Mononuclear cell (primary cell): Measurements from ENCODE around the gene HMGN3. TPM values are rescaled to one million over a fixed set of nuclear protein-coding genes. Genes with fewer than 3 reads are reported as not detected.

ENCODE experiments used
- H3K27me3 ChIP-seq: 2 replicates; pipeline ENCODE4 v1.6.0; 2011; ENCODE audit warnings: low read length, control low read depth; ENCODE audit not compliant: insufficient read depth
- H3K4me1 ChIP-seq: 2 replicates; pipeline ENCODE4 v1.5.1; 2011; ENCODE audit warnings: mild to moderate bottlenecking, low read length, control low read depth; ENCODE audit not compliant: insufficient read depth
- H3K4me3 ChIP-seq: 2 replicates; pipeline ENCODE4 v1.5.1; 2011; ENCODE audit warnings: mild to moderate bottlenecking, low read length, moderate library complexity
- H3K9me3 ChIP-seq: 2 replicates; pipeline ENCODE4 v1.5.1; 2011; ENCODE audit warnings: low read depth, mild to moderate bottlenecking, control low read depth, low read length
- total RNA-seq: library from RNA; depleted of rRNA; stranded (reverse); fragments of >200 nt; gene quantifications from one replicate; pipeline ENCODE4 v1.2.3, GENCODE V29; 2012

The HMGN3 gene
- total RNA-seq, 1 donor: 26.4 TPM

DNA sequence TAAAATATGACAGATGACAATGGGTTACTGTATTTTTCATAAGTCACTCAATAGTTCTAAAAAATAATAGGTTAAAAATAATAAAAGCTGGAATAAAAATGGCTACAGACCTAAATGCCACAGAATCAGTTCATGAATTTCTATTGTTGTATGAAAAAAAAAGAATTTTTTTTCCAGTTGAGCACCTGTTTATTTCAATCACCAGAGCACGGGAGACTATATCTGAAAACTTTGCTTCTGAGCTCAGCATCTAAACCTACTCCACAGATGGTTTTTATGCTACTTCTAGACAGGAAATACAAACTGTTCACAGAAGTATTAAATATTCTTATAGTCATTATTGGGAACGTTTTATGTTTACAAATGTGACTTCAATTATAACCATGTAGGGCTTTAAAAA, 50.4 kb downstream of the HMGN3 start:
- Histone ChIP-seq H3K9me3 (no peaks in the 10 kb centered on the region), H3K27me3 (peaks cover 4% of the 10 kb centered on the region), H3K4me3 (no peak overlapping the region), H3K4me1 (no peaks in the 10 kb centered on the region)

DNA sequence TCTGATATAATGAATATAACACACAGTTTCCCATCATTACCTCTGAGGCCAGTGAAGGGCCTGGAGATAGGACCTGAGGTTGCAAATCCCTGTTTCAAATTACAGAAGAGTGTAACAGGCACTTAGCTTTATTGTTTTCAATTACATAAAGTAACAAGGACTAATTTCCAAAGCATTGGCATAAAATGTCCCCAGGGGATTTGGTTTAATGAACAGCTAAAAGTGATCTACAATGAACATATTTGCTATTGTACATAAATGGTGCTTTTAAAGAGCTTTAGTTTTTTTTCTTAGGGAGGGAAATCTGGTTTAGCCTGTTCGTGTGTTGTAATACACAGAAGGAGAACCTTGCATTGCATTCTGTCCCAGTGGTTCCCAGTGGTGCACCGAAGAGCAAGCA, 54.4 kb downstream of the HMGN3 start:
- Histone ChIP-seq H3K4me1 (no peaks in the 10 kb centered on the region), H3K27me3 (peaks cover 4% of the 10 kb centered on the region), H3K9me3 (peaks cover 6% of the 10 kb centered on the region), H3K4me3 (no peak overlapping the region)

DNA sequence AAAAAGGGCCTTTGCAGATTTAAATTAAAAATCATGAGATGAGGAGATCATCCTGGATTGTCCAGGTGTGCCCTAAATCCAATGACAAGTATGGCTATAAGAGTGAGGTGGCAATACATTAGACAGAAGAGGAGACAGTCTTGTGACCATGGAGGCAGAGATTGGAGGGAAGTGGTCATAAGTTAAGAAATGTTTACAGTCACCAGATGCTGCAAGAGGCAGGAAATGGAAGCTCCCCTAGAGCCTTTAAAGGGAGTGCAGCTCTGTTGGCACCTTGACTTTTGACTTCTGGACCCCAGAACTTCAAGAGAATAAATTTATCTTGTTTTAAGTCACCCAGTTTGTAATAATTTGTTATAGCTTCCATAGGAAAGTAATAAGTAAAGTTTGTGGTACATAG, 61.1 kb downstream of the HMGN3 start:
- H3K9me3 ChIP-seq: peaks cover 6% of the 10 kb centered on the region
- H3K4me1 ChIP-seq: no peaks in the 10 kb centered on the region
- H3K4me3 ChIP-seq: no peak overlapping the region
- H3K27me3 ChIP-seq: no peaks in the 10 kb centered on the region

DNA sequence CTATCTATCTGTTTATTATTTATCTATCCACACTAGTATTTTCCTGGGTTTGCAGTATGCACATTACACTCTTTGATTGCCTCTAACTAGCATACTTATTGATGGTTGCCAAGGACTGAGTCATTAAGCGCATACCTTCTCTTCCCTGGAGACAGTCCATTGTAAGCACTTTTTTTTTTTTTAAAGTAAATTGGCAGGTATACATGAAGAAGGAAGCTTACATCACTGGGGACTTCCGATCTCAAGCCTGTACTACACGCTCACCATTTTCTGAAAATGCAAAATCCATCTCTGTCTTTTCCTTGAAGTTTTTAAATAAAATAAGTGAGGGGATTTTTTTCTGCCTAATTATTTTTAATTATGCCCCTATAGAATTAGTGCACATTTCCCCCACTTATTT, 63.5 kb downstream of the HMGN3 start:
- Histone ChIP-seq H3K27me3 (no peaks in the 10 kb centered on the region), H3K9me3 (no peaks in the 10 kb centered on the region), H3K4me1 (no peaks in the 10 kb centered on the region), H3K4me3 (no peak overlapping the region)

DNA sequence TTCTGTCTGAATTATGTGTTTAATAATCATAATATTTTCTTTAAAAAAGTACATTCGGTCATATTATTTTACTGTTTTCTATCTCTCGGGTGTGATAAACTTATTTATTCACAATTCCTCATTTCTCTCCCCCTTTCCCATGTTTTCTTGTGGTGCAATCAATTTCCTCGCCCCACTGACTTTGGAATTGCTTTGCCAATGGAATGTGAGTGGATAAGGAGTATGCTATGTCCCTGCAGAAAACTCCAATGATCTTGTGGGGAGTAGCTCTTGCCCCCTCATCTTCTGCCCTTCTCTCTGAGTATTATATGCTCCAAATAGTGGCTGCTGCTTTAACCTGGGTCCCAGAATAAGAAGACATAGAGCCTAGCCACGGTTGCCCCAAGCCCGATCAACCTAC, 64.1 kb downstream of the HMGN3 start:
- Histone ChIP-seq H3K4me1 (no peaks in the 10 kb centered on the region), H3K9me3 (no peaks in the 10 kb centered on the region), H3K27me3 (no peaks in the 10 kb centered on the region), H3K4me3 (no peak overlapping the region)

DNA sequence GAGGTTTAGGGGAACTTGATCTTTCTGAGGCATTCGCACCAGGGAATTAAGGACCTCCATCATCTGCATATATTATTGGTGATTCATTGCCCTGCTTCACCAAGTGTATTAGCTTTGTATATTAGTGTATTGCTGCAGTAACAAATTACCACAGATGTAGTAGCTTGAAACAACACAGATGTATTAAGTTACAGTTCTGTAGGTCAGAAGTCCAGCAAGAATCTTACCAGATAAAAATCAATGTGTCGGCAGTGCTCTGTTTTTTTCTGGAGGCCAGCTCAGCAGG, 65.8 kb downstream of the HMGN3 start:
- H3K27me3 ChIP-seq: no peaks in the 10 kb centered on the region
- H3K4me1 ChIP-seq: no peaks in the 10 kb centered on the region
- no peak overlapping the region for H3K4me3 ChIP-seq
- H3K9me3 ChIP-seq: no peaks in the 10 kb centered on the region

DNA sequence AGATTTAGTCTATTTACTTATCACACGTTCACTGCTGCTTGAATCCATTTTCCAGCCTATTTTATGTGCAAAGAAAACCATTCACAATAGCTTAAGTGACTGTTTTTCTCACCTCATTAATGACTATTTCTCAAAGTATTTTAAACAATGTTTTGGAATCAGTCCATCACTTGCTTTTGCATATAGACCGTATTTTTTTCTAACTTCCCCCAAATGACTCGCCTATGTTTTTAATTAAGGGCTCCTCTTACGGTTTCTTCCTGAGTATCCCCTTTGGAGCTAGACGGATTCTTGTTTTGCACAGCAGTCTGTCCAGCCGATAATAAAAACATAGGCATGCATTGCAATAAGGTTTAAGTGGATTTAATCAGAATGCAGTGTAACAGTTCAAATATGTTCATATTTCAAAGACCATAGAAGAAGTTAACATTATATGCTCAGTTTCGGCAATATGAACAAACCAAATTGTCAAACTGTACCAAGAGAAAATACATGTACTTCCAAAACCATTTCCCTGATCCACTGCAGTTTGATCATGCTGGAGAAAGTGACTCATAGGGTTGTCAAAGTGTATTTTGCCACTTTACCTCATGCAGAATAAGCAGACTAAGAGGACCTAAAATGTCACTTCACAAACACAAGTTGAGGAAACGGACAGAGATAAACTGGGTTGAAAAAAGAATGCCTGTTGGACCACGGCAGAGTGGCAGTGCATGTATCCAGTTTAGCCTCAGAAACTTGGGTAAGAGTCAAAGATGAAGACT, 66.4 kb downstream of the HMGN3 start:
- no peak overlapping the region for H3K4me3 ChIP-seq
- no peaks in the 10 kb centered on the region for H3K9me3 ChIP-seq
- no peaks in the 10 kb centered on the region for H3K4me1 ChIP-seq
- H3K27me3 ChIP-seq: no peaks in the 10 kb centered on the region

DNA sequence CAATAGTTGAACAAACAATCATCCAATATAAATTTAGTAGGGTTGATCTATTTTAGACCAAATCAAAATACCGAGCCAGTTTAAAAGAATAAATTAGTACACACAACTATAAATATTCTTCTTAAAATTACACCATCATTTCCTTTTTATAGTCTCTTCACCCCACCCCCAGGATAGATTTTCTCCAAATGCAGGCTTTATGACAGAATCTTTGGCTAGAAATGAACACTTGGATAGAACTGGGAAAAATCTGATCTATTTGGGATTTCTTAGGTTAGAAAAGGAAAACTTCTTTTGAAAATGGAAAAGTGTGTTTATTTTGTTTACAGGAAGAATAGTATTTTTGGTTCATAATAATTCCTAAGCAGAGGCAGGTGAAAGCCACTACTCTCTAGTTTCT, 74.6 kb downstream of the HMGN3 start:
- no peak overlapping the region for H3K4me3 ChIP-seq
- H3K27me3 ChIP-seq: no peaks in the 10 kb centered on the region
- H3K9me3 ChIP-seq: no peaks in the 10 kb centered on the region
- no peaks in the 10 kb centered on the region for H3K4me1 ChIP-seq

DNA sequence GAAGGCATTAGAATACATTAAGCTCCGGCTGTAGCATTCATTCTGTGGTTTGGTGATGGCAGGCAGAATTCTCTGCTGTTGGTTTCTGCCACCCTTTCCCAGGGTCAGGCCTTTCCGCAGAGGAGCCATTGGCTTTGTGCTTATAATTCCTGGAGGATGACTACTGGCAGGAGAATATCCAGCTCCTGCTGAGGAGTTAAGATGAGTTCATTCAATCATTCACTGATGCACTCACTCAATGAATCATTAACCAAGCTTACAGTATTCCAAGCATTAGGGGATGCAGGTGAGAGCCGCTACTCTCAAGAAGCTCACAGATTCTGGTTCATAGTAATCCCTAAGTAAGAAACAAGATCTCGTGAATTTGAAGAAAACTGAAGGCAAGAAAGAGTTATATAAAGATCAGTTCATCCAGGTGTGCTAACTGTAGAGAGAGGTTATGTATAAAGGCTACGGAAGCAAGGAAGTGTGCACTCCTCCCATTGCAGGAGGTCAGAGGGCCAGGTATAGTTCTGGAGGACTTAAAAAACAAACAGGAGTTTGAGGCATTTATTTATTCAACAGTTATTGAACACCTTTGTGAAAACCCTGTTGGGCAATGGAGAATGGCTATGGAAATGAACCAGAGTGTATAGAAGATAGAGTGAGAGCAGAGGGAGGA, 75.5 kb downstream of the HMGN3 start:
- Histone ChIP-seq H3K9me3 (no peaks in the 10 kb centered on the region), H3K4me3 (no peak overlapping the region), H3K27me3 (no peaks in the 10 kb centered on the region), H3K4me1 (no peaks in the 10 kb centered on the region)

DNA sequence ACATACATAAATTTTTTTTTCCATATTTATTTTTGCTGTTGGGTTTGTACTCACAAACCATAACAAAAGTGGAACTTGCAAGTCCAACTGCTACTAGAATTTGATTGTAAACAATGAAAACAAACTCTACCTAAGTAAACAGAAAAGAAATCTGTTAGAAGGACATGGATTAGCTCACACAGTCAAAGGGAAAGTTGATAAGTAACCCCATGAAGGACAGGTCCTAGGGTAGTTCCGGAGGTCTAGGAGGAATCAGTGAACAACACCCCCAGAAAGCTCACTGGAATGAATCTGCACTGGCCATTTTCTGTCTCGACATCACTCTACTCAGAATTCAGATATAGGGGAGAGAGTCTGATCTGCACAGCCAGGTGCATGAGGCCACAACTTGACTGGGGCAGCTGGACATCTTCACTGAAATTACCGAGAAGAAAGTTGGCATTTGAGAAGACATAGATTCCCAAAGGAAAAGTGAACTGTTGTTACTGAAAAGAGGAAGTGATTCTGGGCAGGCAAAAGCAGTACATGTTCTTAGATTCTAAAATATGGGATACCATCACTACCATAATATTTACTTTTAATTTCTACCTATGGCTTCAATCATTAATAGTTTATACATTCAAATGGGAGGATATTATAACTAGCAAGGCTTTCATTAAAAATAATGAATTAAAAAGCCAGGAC, 76.4 kb downstream of the HMGN3 start:
- no peak overlapping the region for H3K4me3 ChIP-seq
- H3K27me3 ChIP-seq: no peaks in the 10 kb centered on the region
- no peaks in the 10 kb centered on the region for H3K9me3 ChIP-seq
- H3K4me1 ChIP-seq: no peaks in the 10 kb centered on the region

DNA sequence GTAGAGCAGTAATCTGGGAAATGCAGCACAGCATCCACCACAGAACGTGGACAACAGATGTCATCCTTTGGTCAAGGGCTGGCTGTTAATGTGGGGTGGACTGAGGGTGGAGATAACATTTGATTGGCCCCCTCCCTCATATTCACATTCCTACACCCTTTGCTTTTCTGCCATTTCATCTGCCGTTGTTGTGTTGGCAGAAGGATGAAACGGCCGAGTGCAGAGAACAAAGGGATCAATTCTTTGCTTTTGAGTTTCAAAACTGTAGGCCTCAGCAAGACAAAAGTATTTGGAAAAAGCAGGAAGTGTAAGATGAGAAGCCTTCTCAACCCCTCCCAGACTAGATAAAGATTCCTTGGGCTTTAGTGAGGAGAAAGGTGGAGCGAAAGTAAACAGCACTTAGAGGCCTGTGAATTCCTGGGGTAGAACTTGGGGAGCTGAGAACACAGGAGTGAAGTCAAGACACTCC, 82.2 kb downstream of the HMGN3 start:
- Histone ChIP-seq H3K27me3 (no peaks in the 10 kb centered on the region), H3K4me1 (no peaks in the 10 kb centered on the region), H3K9me3 (no peaks in the 10 kb centered on the region), H3K4me3 (no peak overlapping the region)

Other genes with a start within 250 kb of the HMGN3 start
- gene PHIP, start 156.4 kb downstream of the HMGN3 start, total RNA-seq: 69.3 TPM